GM23338 (cell line): Measurements from ENCODE around the gene TMEM201. TPM values are rescaled to one million over a fixed set of nuclear protein-coding genes. Genes with fewer than 3 reads are reported as not detected.

Experiments
- polyA plus RNA-seq: library from polyadenylated mRNA; unstranded; fragments of >200 nt; fragmentation: Nextera tagmentation; extraction: Ambion mirVana; gene quantifications from 2 replicates; pipeline ENCODE4 v1.2.1, GENCODE V29; 2016
- total RNA-seq: library from RNA; depleted of rRNA; stranded (reverse); fragments of >200 nt; shearing (Covaris generic); gene quantifications from 2 replicates; pipeline ENCODE4 v1.2.3, GENCODE V29; 2014; rRNA removed

TMEM201 gene
- total and polyA plus RNA-seq, 2 experiments from 2014 or later: 11.6 to 27.2 TPM

Other genes with a start within 250 kb of the TMEM201 start
- 18.8 and 21.0 TPM in 2 replicates for gene SLC25A33, start 49.4 kb upstream of the TMEM201 start, total RNA-seq
- 12.8 and 13.3 TPM in 2 replicates for gene SLC25A33, start 49.4 kb upstream of the TMEM201 start, polyA plus RNA-seq
- gene PIK3CD, start 62.8 kb downstream of the TMEM201 start, total RNA-seq: 16.8 and 32.1 TPM in 2 replicates
- gene PIK3CD, start 62.8 kb downstream of the TMEM201 start, polyA plus RNA-seq: 6.6 and 7.8 TPM in 2 replicates
- 56.4 and 66.2 TPM in 2 replicates for gene CLSTN1, start 235.1 kb downstream of the TMEM201 start, total RNA-seq
- 38.5 and 41.7 TPM in 2 replicates for gene CLSTN1, start 235.1 kb downstream of the TMEM201 start, polyA plus RNA-seq